K562 (cell line): Measurements from ENCODE around the gene DPH5. TPM values are rescaled to one million over a fixed set of nuclear protein-coding genes. Genes with fewer than 3 reads are reported as not detected.
A peak's percentile ranks its signal among the peaks of the same experiment; 100 is the strongest.

Experiments used
- ATAC-seq: fragments of 200-7000 bp; cut with Tn5 transposase; 3 replicates; pipeline ENCODE4 v1.9.1; 2020; ENCODE audit warnings: moderate library complexity
- BruUV-seq: library from RNA; stranded (reverse); fragments of 400-500 nt; replicated peaks from 2 replicates; lab custom pipeline; 2021; lab: Mats Ljungman, UMichigan
- CTCF ChIA-PET: fragments of 300-600 bp; formaldehyde crosslinking; extraction: SDS; loops from one replicate; lab custom pipeline; 2021; ENCODE audit warnings: low intra/inter-chr PET ratio; lab: Yijun Ruan, JAX
- POLR2A ChIA-PET: fragments of 300-600, 350-650 bp; sonication (Branson Sonifier 250); formaldehyde crosslinking; extraction: SDS; loops from one replicate; lab custom pipeline; 2021; ENCODE audit warnings: antibody characterized with exemption, inconsistent platforms; lab: Yijun Ruan, JAX
- DNase-seq, 4 experiments: peaks; one replicate each; pipeline versions ENCODE4 v3.0.0 to v3.0.0-alpha.2; 2011 to 2018; ENCODE audit warnings: low spot score in 3 of 4, mixed read lengths in 3 of 4; ENCODE audit errors: extremely low read depth in 1 of 4
- FAIRE-seq: peaks from 2 replicates; lab custom pipeline; 2011; peaks lifted over from hg19 to GRCh38; lab: Jason Lieb, UNC
- H2AFZ ChIP-seq: 2 replicates; pipeline ENCODE4 v1.6.0; 2011; ENCODE audit warnings: low read depth, low read length, control low read depth, inconsistent platforms
- H3K27ac ChIP-seq: fragments of 200-600 bp; 3 replicates; pipeline ENCODE4 v1.8.0; 2011; ENCODE audit warnings: low read depth, mild to moderate bottlenecking, control low read depth, inconsistent platforms, low read length, moderate library complexity, mixed read lengths; ENCODE audit errors: extremely low read depth
- H3K27me3 ChIP-seq, 2 experiments: fragments of 300-600 bp in 1 of 2; 2 replicates in 1 of 2; 3 replicates in 1 of 2; pipeline versions ENCODE4 v1.6.0 to v1.8.0; 2011; ENCODE audit warnings: inconsistent platforms in 2 of 2, low read length in 2 of 2, mild to moderate bottlenecking in 1 of 2, mixed read lengths in 1 of 2, moderate library complexity in 1 of 2; ENCODE audit not compliant: control insufficient read depth in 2 of 2, insufficient read depth in 2 of 2
- H3K36me3 ChIP-seq: fragments of 300-600 bp; 3 replicates; pipeline ENCODE4 v1.8.0; 2011; ENCODE audit warnings: mild to moderate bottlenecking, low read length, inconsistent platforms; ENCODE audit not compliant: control insufficient read depth, insufficient read depth
- H3K4me1 ChIP-seq, 2 experiments: fragments of 200-600 bp in 1 of 2; replicated peaks in 1 of 2; 2 replicates in 1 of 2; 3 replicates in 1 of 2; pipeline versions ENCODE4 v1.5.1 to v1.8.0; 2011; ENCODE audit warnings: inconsistent platforms in 2 of 2, low read length in 2 of 2, mild to moderate bottlenecking in 1 of 2, mixed read lengths in 1 of 2, moderate library complexity in 1 of 2; ENCODE audit not compliant: control insufficient read depth in 2 of 2, insufficient read depth in 2 of 2
- H3K4me2 ChIP-seq: 2 replicates; pipeline ENCODE4 v1.6.1; 2011; ENCODE audit warnings: low read length, control low read depth, inconsistent platforms, mixed read lengths; ENCODE audit not compliant: insufficient read depth
- H3K4me3 ChIP-seq: fragments of 200-600 bp; sonication (generic), shearing (Covaris generic); 2 replicates; pipeline ENCODE4 v1.5.1; 2016; ENCODE audit warnings: control low read depth, inconsistent platforms
- H3K79me2 ChIP-seq: fragments of 200-600 bp; 3 replicates; pipeline ENCODE4 v1.8.0; 2011; ENCODE audit warnings: low read length, inconsistent platforms; ENCODE audit not compliant: control insufficient read depth, insufficient read depth
- H3K9ac ChIP-seq, 2 experiments: 2 replicates each; pipeline versions ENCODE4 v1.6.0 to v1.6.1; 2011; ENCODE audit warnings: low read depth in 2 of 2, low read length in 2 of 2, control low read depth in 1 of 2, inconsistent platforms in 1 of 2, mild to moderate bottlenecking in 1 of 2, mixed read lengths in 1 of 2; ENCODE audit not compliant: insufficient read depth in 1 of 2
- H3K9me1 ChIP-seq: one replicate; pipeline ENCODE4 v1.6.0; 2011; ENCODE audit warnings: inconsistent platforms, mild to moderate bottlenecking, low read length, moderate library complexity; ENCODE audit not compliant: control insufficient read depth, insufficient read depth
- H3K9me3 ChIP-seq: replicated peaks from 2 replicates; pipeline ENCODE4 v1.5.1; 2011; ENCODE audit warnings: low read depth, low read length, inconsistent platforms; ENCODE audit not compliant: control insufficient read depth, insufficient read depth
- H4K20me1 ChIP-seq: replicated peaks from 2 replicates; pipeline ENCODE4 v1.6.1; 2011; ENCODE audit warnings: low read length, inconsistent platforms, mixed read lengths; ENCODE audit not compliant: control insufficient read depth, insufficient read depth
- CBX8 ChIP-seq: fragments of 200-600 bp; sonication (generic); IDR thresholded peaks from 2 replicates; pipeline ENCODE4 v1.6.1; 2012; ENCODE audit warnings: borderline replicate concordance, mixed run types, low read depth, mild to moderate bottlenecking, moderate library complexity, mixed read lengths, low read length, control low read depth, inconsistent platforms; ENCODE audit not compliant: poor library complexity, severe bottlenecking; ENCODE audit errors: extremely low read depth
- CEBPB ChIP-seq: fragments of 450-650 bp; IDR thresholded peaks from 2 replicates; pipeline ENCODE4 v1.6.1; 2016; ENCODE audit warnings: missing genetic modification characterization, missing compliant biosample characterization
- KLF1 ChIP-seq: fragments of 450-650 bp; IDR thresholded peaks from 2 replicates; pipeline ENCODE4 v1.6.1; 2016; ENCODE audit warnings: missing genetic modification characterization, missing compliant biosample characterization
- NFXL1 ChIP-seq: fragments of 450-650 bp; formaldehyde crosslinking; IDR thresholded peaks from 2 replicates; pipeline ENCODE4 v1.4.0; 2021; ENCODE audit warnings: mild to moderate bottlenecking
- PHF21A ChIP-seq: fragments of 450-650 bp; IDR thresholded peaks from 2 replicates; pipeline ENCODE4 v1.6.1; 2017; ENCODE audit warnings: low read depth, borderline replicate concordance
- PML ChIP-seq: IDR thresholded peaks from 2 replicates; pipeline ENCODE4 v1.6.1; 2012; ENCODE audit warnings: low read length, inconsistent platforms
- POLR2AphosphoS2 ChIP-seq: IDR thresholded peaks from 2 replicates; pipeline ENCODE4 v1.6.1; 2012; ENCODE audit warnings: low read length, improper control_type of control experiment
- POLR2B ChIP-seq: fragments of 450-650 bp; IDR thresholded peaks from 2 replicates; pipeline ENCODE4 v1.6.1; 2018; ENCODE audit warnings: low read depth; ENCODE audit not compliant: partially characterized antibody
- RBM14 ChIP-seq: fragments of 200-400 bp; formaldehyde crosslinking; IDR thresholded peaks from 2 replicates; pipeline ENCODE4 v1.6.1; 2018; ENCODE audit warnings: low read depth, mild to moderate bottlenecking, low read length, moderate library complexity, borderline replicate concordance; ENCODE audit not compliant: insufficient read depth
- RCOR1 ChIP-seq, 2 experiments: IDR thresholded peaks; 2 replicates each; pipeline ENCODE4 v1.6.1; 2012; ENCODE audit warnings: low read depth in 2 of 2, low read length in 2 of 2, borderline replicate concordance in 1 of 2, improper control_type of control experiment in 1 of 2
- RFX7 ChIP-seq: fragments of 250-450 bp; sonication (Bioruptor Pico); IDR thresholded peaks from 2 replicates; pipeline ENCODE4 v1.5.1; 2021; ENCODE audit warnings: mild to moderate bottlenecking
- SIN3A ChIP-seq, 2 experiments: fragments of 150-350 bp in 1 of 2; IDR thresholded peaks; 2 replicates each; pipeline ENCODE4 v1.6.1; 2011 to 2016; ENCODE audit warnings: borderline replicate concordance in 2 of 2, low read depth in 2 of 2, low read length in 2 of 2, mild to moderate bottlenecking in 2 of 2, moderate library complexity in 2 of 2; ENCODE audit not compliant: control insufficient read depth in 1 of 2
- ZBTB5 ChIP-seq: fragments of 450-650 bp; IDR thresholded peaks from 2 replicates; pipeline ENCODE4 v1.6.1; 2017; ENCODE audit warnings: antibody characterized with exemption
- ZNF347 ChIP-seq: fragments of 450-650 bp; formaldehyde crosslinking; IDR thresholded peaks from 2 replicates; pipeline ENCODE4 v1.4.0; 2020; ENCODE audit warnings: low read depth, mild to moderate bottlenecking, moderate library complexity
- ZNF398 ChIP-seq: fragments of 250-450 bp; sonication (Bioruptor Pico); IDR thresholded peaks from 2 replicates; pipeline ENCODE4 v1.8.0; 2021; ENCODE audit warnings: moderate library complexity, mild to moderate bottlenecking, inconsistent platforms
- ZNF764 ChIP-seq: fragments of 250-450 bp; sonication (Bioruptor Pico); IDR thresholded peaks from 2 replicates; pipeline ENCODE4 v1.4.0; 2020; ENCODE audit warnings: low read depth, mild to moderate bottlenecking, moderate library complexity
- ZNF766 ChIP-seq: fragments of 200-800 bp; sonication (Bioruptor generic); conservative IDR thresholded peaks from 2 replicates; pipeline ENCODE4 v1.6.1; 2016; ENCODE audit warnings: missing genetic modification characterization, missing compliant biosample characterization
- WGBS: fragments of 100-300 bp; shearing (Covaris generic); methylation state at CpG from one replicate; pipeline ENCODE4 v1.1.6; 2016; ENCODE audit warnings: low coverage, mixed read lengths; ENCODE audit not compliant: insufficient coverage; ENCODE audit errors: missing lambda C conversion rate; 5-methylcytosine and 5-hydroxymethylcytosine counted together
- in situ Hi-C: fragments of 300-500 bp; cut with MboI; formaldehyde crosslinking; loops from 4 replicates; pipeline ENCODE4 v1.15.0; 2018; ENCODE audit warnings: inconsistent platforms, mixed read lengths
- intact Hi-C: fragments of 100-400 bp; cut with micrococcal nuclease; formaldehyde crosslinking; loops from 2 replicates; pipeline ENCODE4 v1.14.2; 2022
- polyA plus RNA-seq, 8 experiments: library from polyadenylated mRNA; depleted of rRNA in 4 of 8; stranded (reverse) in 5 of 8; unstranded in 3 of 8; fragments of >200 nt; fragmentation: Nextera tagmentation in 2 of 8; fragmentation: Illumina TruSeq in 1 of 8; extraction: Ambion mirVana in 2 of 8; extraction: Trizol in 1 of 8; gene quantifications; 2 replicates each; pipeline versions ENCODE4 v1.2.1 to v1.2.3, GENCODE V29; 2011 to 2014; ENCODE audit warnings: inconsistent platforms in 1 of 8, missing spikeins in 1 of 8
- total RNA-seq, 7 experiments: library from RNA; depleted of rRNA in 6 of 7; stranded (reverse); fragments of >200 nt in 6 of 7; fragmentation: Illumina TruSeq in 2 of 7; extraction: Trizol in 2 of 7; gene quantifications; 2 replicates each; pipeline versions ENCODE4 v1.2.1 to v1.2.3, GENCODE V29; 2011 to 2021; ENCODE audit warnings: low replicate concordance in 1 of 7

DPH5 gene
- total and polyA plus RNA-seq, 9 of the 15 experiments (the other 6 are each of a cell fraction or from before 2014, with no cell fraction given) = 37.6 to 159 (median 89.7) TPM

GRCh38 chr1:101071470-101071891, 45.9 kb upstream of the DPH5 start:
- peak; percentile 82 for FAIRE-seq
- no peak for TF ChIP-seq SIN3A (IDR thresholded peaks at IDR 0.05; ENCODE audit: borderline replicate concordance in 2 of 2, control insufficient read depth in 1 of 2, low read depth in 2 of 2, low read length in 2 of 2)
- TF ChIP-seq CBX8 = no peak
- no peak for TF ChIP-seq RFX7 (CRISPR knock-in tag)
- TF ChIP-seq POLR2AphosphoS2 = no peak
- no peak for TF ChIP-seq ZNF764 (CRISPR knock-in tag)
- no peak for TF ChIP-seq RBM14
- no peak for TF ChIP-seq ZNF766
- TF ChIP-seq PML = peak; percentile 72
- no peak for TF ChIP-seq PHF21A
- TF ChIP-seq POLR2B = no peak
- TF ChIP-seq CEBPB (tag) = peak; percentile 91
- no peak for TF ChIP-seq ZNF398
- TF ChIP-seq ZNF347 (CRISPR knock-in tag) = no peak
- no peak for TF ChIP-seq NFXL1 (CRISPR knock-in tag)
- no peak for TF ChIP-seq KLF1 (tag)
- TF ChIP-seq RCOR1 (IDR thresholded peaks at IDR 0.05; ENCODE audit: borderline replicate concordance in 1 of 2, low read depth in 2 of 2, low read length in 2 of 2) = peak in 1 of 2 experiments; percentile 64; a peak in 1 of 4 replicates
- no peak for TF ChIP-seq ZBTB5

More at GRCh38 chr1:101071470-101071891, 45.9 kb upstream of the DPH5 start:
- Histone ChIP-seq H3K9ac (peak overlapping the region in 1 of 2 experiments; percentile 11; a peak in 2 of 4 replicates), H4K20me1 (no peaks in the 10 kb centered on the region), H3K9me1 (no peaks in the 10 kb centered on the region), H3K79me2 (no peaks in the 10 kb centered on the region), H3K4me1 (peaks cover 11 to 27% of the 10 kb centered on the region in 2 experiments), H3K9me3 (no peaks in the 10 kb centered on the region), H3K27ac (peak overlapping the region; percentile 74), H2AFZ (peak overlapping the region; percentile 11), H3K4me3 (no peak overlapping the region), H3K27me3 (no peaks in the 10 kb centered on the region), H3K36me3 (no peaks in the 10 kb centered on the region), H3K4me2 (peak overlapping the region; percentile 62)
- in situ Hi-C loops (no loop called here), intact Hi-C loops (no loop called here)
- ATAC-seq (peak; percentile 93), DNase-seq (peak; percentile 46 to 78 (median 54))
- no TSS peak for BruUV-seq
- WGBS = 0% methylated on average over 1 of the region's 1 CpG
- ChIA-PET CTCF (no interaction called here), POLR2A (no interaction called here)
